Measurements from ENCODE around the gene MSN.

MSN gene

GRCh38 chrX:65688403-65688871 is 21.0 kb downstream of the MSN start:
- no peak for TF ChIP-seq CTCF (IDR thresholded peaks at IDR 0.05; ENCODE audit: low read depth, low read length)
- H3K4me3 ChIP-seq (ENCODE audit: low read depth, low read length): no peak overlapping the region

- TF ChIP-seq CTCF (IDR thresholded peaks at IDR 0.05; ENCODE audit: low read depth, low read length): no peak
- H3K4me3 ChIP-seq (ENCODE audit: low read depth, low read length): no peak overlapping the region
Measured at GRCh38 chrX:65689377-65689776, 21.9 kb downstream of the MSN start.

GRCh38 chrX:65690057-65690855 is 22.8 kb downstream of the MSN start:
- no peak for TF ChIP-seq CTCF (IDR thresholded peaks at IDR 0.05; ENCODE audit: low read depth, low read length)
- no peak overlapping the region for H3K4me3 ChIP-seq (ENCODE audit: low read depth, low read length)

- H3K4me3 ChIP-seq (ENCODE audit: low read depth, low read length): no peak overlapping the region
- TF ChIP-seq CTCF (IDR thresholded peaks at IDR 0.05; ENCODE audit: low read depth, low read length): no peak
Measured at GRCh38 chrX:65695849-65696449, 28.5 kb downstream of the MSN start.

- H3K4me3 ChIP-seq (ENCODE audit: low read depth, low read length): no peak overlapping the region
- TF ChIP-seq CTCF (IDR thresholded peaks at IDR 0.05; ENCODE audit: low read depth, low read length): no peak
Measured at GRCh38 chrX:65696613-65697012, 29.2 kb downstream of the MSN start.

- TF ChIP-seq CTCF (IDR thresholded peaks at IDR 0.05; ENCODE audit: low read depth, low read length): no peak
- H3K4me3 ChIP-seq (ENCODE audit: low read depth, low read length): no peak overlapping the region
Measured at GRCh38 chrX:65697211-65697641, 29.8 kb downstream of the MSN start.

Measured in WI38 (cell line).